ENCODE results near the gene USP4.
"Not testable (repeated sequence)": the region's sequence is repeated elsewhere in the genome, so short reads cannot be mapped to it uniquely, and the experiment has no call there.

The USP4 gene

DNA sequence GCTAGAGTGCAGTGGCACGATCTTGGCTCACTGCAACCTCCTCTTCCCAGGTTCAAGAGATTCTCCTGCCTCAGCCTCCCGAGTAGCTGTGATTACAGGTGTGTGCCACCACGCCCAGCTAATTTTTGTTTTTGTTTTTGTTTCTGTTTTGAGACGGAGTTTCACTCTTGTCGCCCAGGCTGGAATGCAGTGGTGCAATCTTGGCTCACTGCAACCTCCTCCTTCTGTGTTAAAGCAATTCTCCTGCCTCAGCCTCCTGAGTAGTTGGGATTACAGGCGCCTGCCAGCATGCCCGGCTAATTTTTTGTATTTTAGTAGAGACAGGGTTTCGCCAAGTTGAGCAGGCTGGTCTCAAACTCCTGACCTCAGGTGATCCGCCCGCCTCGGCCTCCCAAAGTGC lies 99.8 kb downstream of the USP4 start:
- not testable (repeated sequence) for DNase-seq

DNA sequence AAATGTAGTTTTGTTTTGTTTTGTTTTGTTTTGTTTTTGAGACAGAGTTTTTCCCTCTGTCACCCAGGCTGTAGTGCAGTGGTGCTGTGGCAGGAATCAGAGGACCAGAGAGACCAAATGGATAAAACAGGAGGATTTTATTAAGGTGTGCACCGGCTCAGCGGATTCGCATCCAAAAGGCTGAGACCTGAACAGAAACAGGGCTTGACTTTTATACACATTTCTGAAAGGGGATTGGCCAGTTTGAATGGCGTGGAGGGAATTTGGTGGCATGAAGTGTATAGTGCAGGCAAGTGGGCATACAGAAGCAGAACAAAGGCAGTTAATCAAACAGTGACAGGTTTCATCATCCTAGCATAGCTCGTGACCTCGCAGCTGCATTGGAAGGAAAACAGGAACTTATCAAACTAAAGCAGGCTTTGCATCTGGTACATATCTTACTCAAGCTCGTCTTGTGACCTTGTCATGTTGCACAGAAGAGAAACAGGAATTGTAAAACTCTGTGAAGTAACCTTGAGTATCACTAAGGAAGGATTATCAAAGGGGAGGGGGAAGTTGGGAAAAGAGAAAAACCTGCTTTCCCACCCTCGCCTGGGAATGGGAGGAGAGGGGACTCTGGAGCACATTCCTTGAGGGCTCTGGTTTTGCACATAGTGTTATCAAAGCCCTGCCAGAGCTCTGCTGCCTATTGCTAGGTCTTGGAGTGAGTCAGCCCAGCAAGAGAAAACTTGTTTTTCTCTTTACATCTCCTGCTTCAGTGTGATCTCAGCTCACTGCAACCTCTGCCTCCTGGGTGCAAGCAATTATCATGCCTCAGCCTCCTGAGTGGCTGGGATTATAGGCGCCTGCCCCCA lies 101.4 kb downstream of the USP4 start:
- DNase-seq, result peak; percentile 46

DNA sequence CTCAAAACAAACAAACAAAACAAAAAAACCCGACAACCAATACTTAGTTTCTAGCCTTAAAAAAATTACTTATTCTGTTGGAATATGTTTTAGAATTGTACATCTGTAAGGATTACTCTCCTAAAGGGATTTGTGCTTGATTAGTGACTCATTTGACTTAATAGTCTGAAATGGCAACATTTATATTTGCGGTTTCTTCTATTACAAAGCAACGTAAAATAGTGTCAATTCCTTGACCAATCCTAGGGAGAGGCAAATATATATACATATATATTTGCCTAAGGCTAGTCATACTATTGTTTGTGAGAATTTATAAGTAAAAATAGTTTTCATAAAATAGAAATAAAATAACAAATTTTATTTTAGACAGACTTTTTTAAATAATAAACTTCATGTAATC lies 102.5 kb downstream of the USP4 start:
- DNase-seq, result no peak

DNA sequence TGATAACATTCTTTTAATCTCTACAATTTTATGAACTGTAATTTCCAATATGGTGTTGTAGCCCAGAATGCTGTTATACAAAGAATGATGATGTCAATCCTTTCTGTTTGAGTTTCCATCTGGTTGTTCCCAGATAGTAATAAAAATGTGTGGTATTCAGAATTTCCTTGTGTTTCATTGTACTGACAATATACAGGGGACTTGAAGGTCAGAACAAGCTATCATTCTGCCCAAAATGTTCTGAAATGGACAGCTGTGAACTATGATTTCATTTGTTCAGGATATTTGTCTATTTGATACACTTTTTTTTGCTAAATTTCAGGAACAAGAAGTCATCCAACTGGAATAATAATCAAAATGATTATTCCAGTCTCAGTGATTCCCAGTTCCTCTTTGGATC lies 103.6 kb downstream of the USP4 start:
- DNase-seq, result no peak

DNA sequence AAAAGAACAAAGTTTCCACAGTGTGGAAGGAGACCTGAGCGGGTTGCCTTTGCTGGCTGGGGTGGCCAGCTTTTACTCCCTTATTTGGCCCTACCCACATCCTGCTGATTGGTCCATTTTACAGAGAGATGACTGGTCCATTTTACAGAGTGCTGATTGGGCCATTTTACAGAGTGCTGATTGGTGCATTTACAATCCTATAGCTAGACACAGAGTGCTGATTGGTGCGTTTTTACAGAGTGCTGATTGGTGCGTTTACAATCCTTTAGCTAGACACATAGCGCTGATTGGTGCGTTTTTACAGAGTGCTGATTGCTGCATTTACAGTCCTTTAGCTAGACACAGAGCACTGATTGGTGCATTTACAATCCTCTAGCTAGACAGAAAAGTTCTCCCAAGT lies 111.0 kb downstream of the USP4 start:
- not testable (repeated sequence) for DNase-seq
